Transverse colon (tissue), 4 donors: ENCODE measurements around the gene PLCH1. TPM values are rescaled to one million over a fixed set of nuclear protein-coding genes. Genes with fewer than 3 reads are reported as not detected.
"Not testable (repeated sequence)": the region's sequence is repeated elsewhere in the genome, so short reads cannot be mapped to it uniquely, and the experiment has no call there.

ENCODE experiments used
- DNase-seq: peaks from one replicate; pipeline ENCODE4 v3.0.0-alpha.2; 2019
- H3K27ac ChIP-seq, 4 donors: fragments of 200-600 bp; sonication (generic); 2 replicates each; pipeline ENCODE4 v1.5.1; 2016 to 2018; ENCODE audit warnings: inconsistent platforms in 4 of 4
- H3K27me3 ChIP-seq: fragments of 200-600 bp; sonication (generic); 2 replicates; pipeline ENCODE4 v1.5.1; 2017; ENCODE audit warnings: inconsistent platforms
- H3K36me3 ChIP-seq, 4 donors: fragments of 200-600 bp; sonication (generic); 2 replicates each; pipeline ENCODE4 v1.5.1; 2017 to 2019; ENCODE audit warnings: inconsistent platforms in 4 of 4
- H3K4me1 ChIP-seq, 4 donors: fragments of 200-600 bp; sonication (generic); 2 replicates each; pipeline ENCODE4 v1.5.1; 2017 to 2020; ENCODE audit warnings: inconsistent platforms in 4 of 4
- H3K4me3 ChIP-seq, 4 donors: fragments of 200-600 bp; sonication (generic); 1 replicate in 1 of 4; 2 replicates in 3 of 4; pipeline versions ENCODE4 v1.5.1 to v1.6.1; 2017 to 2019; ENCODE audit warnings: inconsistent platforms in 4 of 4
- H3K9me3 ChIP-seq, 2 donors: fragments of 200-600 bp; sonication (generic); 2 replicates each; pipeline ENCODE4 v1.5.1; 2017 to 2019; ENCODE audit warnings: inconsistent platforms in 2 of 2
- CTCF ChIP-seq, 5 experiments: fragments of 200-600 bp in 3 of 5; fragments of 450-650 bp in 2 of 5; sonication (generic) in 3 of 5; IDR thresholded peaks; 1 replicate in 2 of 5; 2 replicates in 3 of 5; pipeline ENCODE4 v1.5.1; 2016 to 2017; ENCODE audit warnings: antibody characterized with exemption in 5 of 5, inconsistent platforms in 3 of 5, mild to moderate bottlenecking in 2 of 5, moderate library complexity in 1 of 5
- EP300 ChIP-seq: sonication (generic); formaldehyde crosslinking; IDR thresholded peaks from one replicate; pipeline ENCODE4 v1.6.1; 2017; ENCODE audit warnings: antibody characterized with exemption, low read depth
- POLR2A ChIP-seq: fragments of 450-650 bp; IDR thresholded peaks from one replicate; pipeline ENCODE4 v1.6.1; 2016; ENCODE audit warnings: antibody characterized with exemption, mild to moderate bottlenecking, moderate library complexity
- POLR2AphosphoS5 ChIP-seq, 3 donors: sonication (generic); formaldehyde crosslinking; IDR thresholded peaks; one replicate each; pipeline ENCODE4 v1.6.1; 2016; ENCODE audit warnings: antibody characterized with exemption in 3 of 3
- WGBS, 2 donors: methylation state at CpG; one replicate each; pipeline ENCODE4 v1.1.5; 2018; ENCODE audit warnings: low coverage in 1 of 2; 5-methylcytosine and 5-hydroxymethylcytosine counted together
- in situ Hi-C, 4 donors: fragments of 200-750 bp; cut with MboI; loops; one replicate each; pipeline versions ENCODE4 v1.15.0 to v1.15.1; 2017; ENCODE audit warnings: low sequenced_read_pairs in 3 of 4, low pct_ligation_motif_present in 1 of 4, low pct_unique_long_range_greater_than_20kb in 1 of 4
- intact Hi-C: fragments of 100-400 bp; cut with DNase I; formaldehyde crosslinking; loops from one replicate; pipeline ENCODE4 v1.15.1; 2023; ENCODE audit warnings: low total_unique reads
- total RNA-seq, 4 donors: library from RNA; depleted of rRNA; stranded (reverse); fragments of >200 nt; gene quantifications; one replicate each; pipeline ENCODE4 v1.1.0, GENCODE V29; 2016

PLCH1 gene
- total RNA-seq, 4 donors from 2014 or later: 8.2 to 33.4 (median 8.5) TPM

GRCh38 chr3:155634121-155634719, 110.7 kb downstream of the PLCH1 start:
- Histone ChIP-seq H3K4me3 (no peak overlapping the region), H3K9me3 (no peaks in the 10 kb centered on the region), H3K27me3 (no peaks in the 10 kb centered on the region), H3K36me3 (no peaks in the 10 kb centered on the region), H3K4me1 (no peaks in the 10 kb centered on the region), H3K27ac (no peak overlapping the region)
- TF ChIP-seq POLR2AphosphoS5 (IDR thresholded peaks at IDR 0.05) (no peak), CTCF (IDR thresholded peaks at IDR 0.05) (no peak), POLR2A (no peak), EP300 (no peak)
- in situ Hi-C loops (no loop called here), intact Hi-C loops (loop anchor here (5.0 kb wide), 1 partner anchor 1922 kb away; no protein-coding TSS in a partner anchor)
- WGBS, 2 donors: 80 to 93% methylated on average over 2 to 3 of the region's 3 CpGs
- no peak for DNase-seq

- intact Hi-C loops (loop anchor here (5.0 kb wide), 1 partner anchor 1919 kb away; no protein-coding TSS in a partner anchor), in situ Hi-C loops (no loop called here)
- TF ChIP-seq POLR2A: no peak
- TF ChIP-seq POLR2AphosphoS5 (IDR thresholded peaks at IDR 0.05): no peak
- DNase-seq: no peak
- Histone ChIP-seq H3K4me1 (no peaks in the 10 kb centered on the region), H3K4me3 (no peak overlapping the region), H3K27ac (no peak overlapping the region), H3K27me3 (no peaks in the 10 kb centered on the region), H3K36me3 (no peaks in the 10 kb centered on the region), H3K9me3 (no peaks in the 10 kb centered on the region)
- 71 to 85% methylated on average over 4 to 7 of the region's 7 CpGs for WGBS, 2 donors
These were observed 113.4 kb downstream of the PLCH1 start for GRCh38 chr3:155631323-155632019.

GRCh38 chr3:155629556-155629955, 115.3 kb downstream of the PLCH1 start:
- no peaks in the 10 kb centered on the region for H3K4me1 ChIP-seq
- DNase-seq: no peak
- no peaks in the 10 kb centered on the region for H3K27me3 ChIP-seq
- in situ Hi-C loops: no loop called here
- intact Hi-C loops: no loop called here
- H3K4me3 ChIP-seq: no peak overlapping the region
- no peaks in the 10 kb centered on the region for H3K36me3 ChIP-seq
- H3K27ac ChIP-seq: no peak overlapping the region
- 79 to 91% methylated on average over 5 of the region's 5 CpGs for WGBS, 2 donors
- no peaks in the 10 kb centered on the region for H3K9me3 ChIP-seq
- no peak for TF ChIP-seq POLR2AphosphoS5 (IDR thresholded peaks at IDR 0.05)
- TF ChIP-seq CTCF (IDR thresholded peaks at IDR 0.05): no peak
- TF ChIP-seq POLR2A: no peak
- TF ChIP-seq EP300: no peak

- no peak for TF ChIP-seq POLR2AphosphoS5 (IDR thresholded peaks at IDR 0.05)
- no peak for TF ChIP-seq EP300
- no peak for TF ChIP-seq CTCF (IDR thresholded peaks at IDR 0.05)
- TF ChIP-seq POLR2A: no peak
- H3K27me3 ChIP-seq: no peaks in the 10 kb centered on the region
- intact Hi-C loops: no loop called here
These were observed 115.8 kb downstream of the PLCH1 start for GRCh38 chr3:155629056-155629455.

GRCh38 chr3:155622647-155623046, 122.2 kb downstream of the PLCH1 start:
- H3K27me3 ChIP-seq, intact Hi-C loops, H3K27ac ChIP-seq, H3K4me3 ChIP-seq, H3K9me3 ChIP-seq, H3K4me1 ChIP-seq, DNase-seq, in situ Hi-C loops, H3K36me3 ChIP-seq: not testable (repeated sequence)
- WGBS, 2 donors: 71 to 88% methylated on average over 3 of the region's 3 CpGs

More at GRCh38 chr3:155629056-155629455, 115.8 kb downstream of the PLCH1 start:
- DNase-seq: no peak
- Histone ChIP-seq H3K4me3 (no peak overlapping the region), H3K4me1 (no peaks in the 10 kb centered on the region), H3K9me3 (no peaks in the 10 kb centered on the region), H3K27ac (no peak overlapping the region), H3K36me3 (no peaks in the 10 kb centered on the region)
- WGBS, 2 donors: 65 to 73% methylated on average over 4 of the region's 4 CpGs
- in situ Hi-C loops: no loop called here

GRCh38 chr3:155620552-155620951, 124.3 kb downstream of the PLCH1 start:
- 77 to 82% methylated on average over 3 to 5 of the region's 5 CpGs for WGBS, 2 donors
- H3K27ac ChIP-seq, DNase-seq, H3K36me3 ChIP-seq, in situ Hi-C loops, intact Hi-C loops, H3K4me1 ChIP-seq, H3K9me3 ChIP-seq, H3K4me3 ChIP-seq, H3K27me3 ChIP-seq: not testable (repeated sequence)
